ENCODE data around the gene FIGLA. TPM values are rescaled to one million over a fixed set of nuclear protein-coding genes. Genes with fewer than 3 reads are reported as not detected.
A peak's percentile ranks its signal among the peaks of the same experiment; 100 is the strongest.

The FIGLA gene
- total and polyA plus RNA-seq, 2 donors (not counting 1 experiment from before 2014, with no cell fraction given), result not detected

- peak within 1 kb of the TSS; percentile 58 to 73 for H3K27ac ChIP-seq (ENCODE audit: low read length in 2 of 2)
- peak within 1 kb of the TSS; percentile 81 for H2AFZ ChIP-seq (ENCODE audit: insufficient read depth, low read depth, low read length, poor library complexity, severe bottlenecking)
- CTCF ChIA-PET, result interaction anchor here (0.7 to 2.7 kb wide), 19 partner anchors 9 to 475 kb away, joined by 3 to 14 read pairs (median 3); partner anchors contain the start of genes FIGLA, MCEE, MPHOSPH10 and SNRPG
- under 1% methylated on average over 49 of the region's 74 CpGs for WGBS (ENCODE audit: insufficient coverage)
- H3K27me3 ChIP-seq (replicated peaks in 1 of 4; ENCODE audit: control extremely low read depth in 1 of 4, control insufficient read depth in 3 of 4, insufficient read depth in 4 of 4, low read length in 3 of 4), result peaks cover 0 to 24% (median 11%) of the 10 kb centered on the region in 4 experiments
- H3K36me3 ChIP-seq (replicated peaks in 1 of 2; ENCODE audit: control extremely low read depth in 1 of 2, control insufficient read depth in 1 of 2, extremely low read depth in 1 of 2, insufficient read depth in 2 of 2, low read length in 1 of 2), result no peaks in the 10 kb centered on the region
- peak; percentile 53 for TF ChIP-seq CTCF (IDR thresholded peaks at IDR 0.05)
- TF ChIP-seq EZH2 (IDR thresholded peaks at IDR 0.05; ENCODE audit: borderline replicate concordance, insufficient read depth, low read depth, low read length, poor library complexity, severe bottlenecking), result no peak
- H4K20me1 ChIP-seq (ENCODE audit: control insufficient read depth, insufficient read depth, low read length, poor library complexity, severe bottlenecking), result peaks cover 5% of the 10 kb centered on the region
- Mint-ChIP-seq H3K4me3 (peak within 1 kb of the TSS; percentile 92), H3K4me1 (peaks cover 29% of the 10 kb centered on the region), H3K27me3 (peaks cover 21% of the 10 kb centered on the region), H3K27ac (peak within 1 kb of the TSS; percentile 89), H3K9me3 (ENCODE audit: insufficient read depth) (peaks cover under 1% of the 10 kb centered on the region)
- peak within 1 kb of the TSS; percentile 50 to 78 (median 76) for H3K4me3 ChIP-seq (ENCODE audit: control extremely low read depth in 1 of 5, extremely low read depth in 1 of 5, insufficient read depth in 1 of 5, low read depth in 2 of 5, low read length in 4 of 5)
- peak within 1 kb of the TSS; percentile 78 for H3K9ac ChIP-seq (ENCODE audit: low read length)
- peak; percentile 84 for DNase-seq
- POLR2A ChIA-PET, result interaction anchor here (0.6 kb wide), 1 partner anchor 1381 kb away, joined by 3 read pairs; no protein-coding TSS in a partner anchor
- ATAC-seq (ENCODE audit: low read depth), result peak; percentile 61
- peak within 1 kb of the TSS; percentile 90 for H3K4me2 ChIP-seq (replicated peaks; ENCODE audit: low read depth, low read length, poor library complexity, severe bottlenecking)
- peaks cover 9 to 13% of the 10 kb centered on the region in 2 donors for H3K4me1 ChIP-seq (ENCODE audit: control insufficient read depth in 2 of 2, insufficient read depth in 2 of 2, low read length in 2 of 2)
- H3K79me2 ChIP-seq (ENCODE audit: control insufficient read depth, insufficient read depth, low read length), result peaks cover 14% of the 10 kb centered on the region
- intact Hi-C loops (cut with micrococcal nuclease), result loop anchor here (1.0 to 5.0 kb wide), 2 partner anchors 82 to 466 kb away; partner anchors contain the start of gene FAM136A
- peaks cover 0 to 1% (median 0%) of the 10 kb centered on the region in 3 donors for H3K9me3 ChIP-seq (ENCODE audit: control extremely low read depth in 1 of 3, control insufficient read depth in 2 of 3, insufficient read depth in 1 of 3, low read length in 2 of 3)
Observed at GRCh38 chr2:70767699-70768589, 22.5 kb downstream of the FIGLA start, which contains the start of gene ADD2. TSS of gene ADD2 (minus strand) at chr2:70768200. CDS start at chr2:70706408, 61,792 bp downstream.

Data from B cell (primary cell).